BJ (cell line): ENCODE data around the gene CSF1R. TPM values are rescaled to one million over a fixed set of nuclear protein-coding genes. Genes with fewer than 3 reads are reported as not detected.

Experiments
- CTCF ChIA-PET: fragments of 350-600 bp; formaldehyde crosslinking; extraction: SDS; loops from one replicate; lab custom pipeline; 2021; ENCODE audit warnings: antibody characterized with exemption, inconsistent platforms; lab: Yijun Ruan, JAX
- POLR2A ChIA-PET: fragments of 300-600 bp; sonication (Branson Sonifier 250); formaldehyde crosslinking; extraction: SDS; loops from one replicate; lab custom pipeline; 2021; ENCODE audit warnings: antibody characterized with exemption; lab: Charles Lee
- DNase-seq: peaks from one replicate; pipeline ENCODE4 v3.0.0-alpha.2; 2011; ENCODE audit warnings: low read depth
- H3K27me3 ChIP-seq: 2 replicates; pipeline ENCODE4 v1.6.0; 2011; ENCODE audit warnings: low read length; ENCODE audit not compliant: control insufficient read depth, insufficient read depth
- H3K36me3 ChIP-seq: 2 replicates; pipeline ENCODE4 v1.5.1; 2011; ENCODE audit warnings: low read length; ENCODE audit not compliant: control insufficient read depth, insufficient read depth
- H3K4me3 ChIP-seq: 2 replicates; pipeline ENCODE4 v1.5.1; 2011; ENCODE audit warnings: low read depth, mild to moderate bottlenecking, control low read depth, low read length
- CTCF ChIP-seq: IDR thresholded peaks from 2 replicates; pipeline ENCODE4 v1.5.1; 2011; ENCODE audit warnings: low read depth, mild to moderate bottlenecking, control low read depth, inconsistent platforms, low read length, moderate library complexity; ENCODE audit not compliant: insufficient read depth
- polyA plus RNA-seq: library from polyadenylated mRNA; depleted of rRNA; stranded (reverse); fragments of >200 nt; gene quantifications from 2 replicates; pipeline ENCODE4 v1.2.3, GENCODE V29; 2011

The CSF1R gene
- polyA plus RNA-seq, 1 experiment = 0.29 TPM

DNA sequence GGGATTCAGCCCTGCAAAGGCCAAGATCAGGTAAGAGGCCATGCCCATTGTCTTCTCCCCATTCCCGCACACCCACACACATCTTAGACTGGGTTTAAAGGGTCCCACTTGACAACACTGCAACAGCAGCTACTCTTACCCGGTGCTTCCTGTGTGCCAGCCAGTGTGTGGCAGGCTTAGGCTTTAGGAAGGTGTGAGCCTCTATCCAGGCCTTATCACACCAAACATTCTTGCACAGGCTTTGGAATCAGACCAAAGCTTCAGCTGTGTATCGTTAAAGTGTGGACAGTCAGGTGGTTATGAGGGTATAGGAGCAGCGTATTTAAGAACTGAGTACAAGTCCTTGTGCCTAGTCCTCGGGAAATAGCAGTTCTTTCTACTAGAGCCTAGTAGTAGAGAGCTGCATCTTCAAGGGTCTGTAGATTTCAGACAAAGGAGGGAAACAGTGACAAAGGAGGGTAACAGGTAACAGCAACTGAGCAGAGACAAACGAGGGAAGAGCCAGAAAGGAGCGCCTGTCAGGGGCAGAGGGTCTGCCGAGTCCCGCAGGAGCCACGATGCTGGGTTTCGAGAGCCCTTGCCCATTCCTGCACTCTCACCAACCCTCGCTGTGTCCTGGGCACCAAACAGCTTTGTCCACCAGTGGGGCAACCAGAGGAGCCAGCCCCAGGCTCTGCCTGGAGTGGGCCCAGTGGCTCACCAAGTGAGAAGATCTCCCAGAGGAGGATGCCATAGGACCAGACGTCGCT lies 30.9 kb downstream of the CSF1R start:
- CTCF ChIA-PET = no interaction called here
- DNase-seq = no peak
- no peak for TF ChIP-seq CTCF
- POLR2A ChIA-PET = no interaction called here
- peaks cover 20% of the 10 kb centered on the region for H3K36me3 ChIP-seq
- no peak overlapping the region for H3K4me3 ChIP-seq
- H3K27me3 ChIP-seq = no peaks in the 10 kb centered on the region

- no peak for TF ChIP-seq CTCF
- Histone ChIP-seq H3K27me3 (no peaks in the 10 kb centered on the region), H3K4me3 (no peak overlapping the region), H3K36me3 (peaks cover 20% of the 10 kb centered on the region)
- ChIA-PET POLR2A (no interaction called here), CTCF (interaction anchor here (0.6 kb wide), 1 partner anchor 9 kb away, joined by 4 read pairs; no protein-coding TSS in a partner anchor)
- no peak for DNase-seq
Observed at GRCh38 chr5:150054569-150054968, 31.8 kb downstream of the CSF1R start.

DNA sequence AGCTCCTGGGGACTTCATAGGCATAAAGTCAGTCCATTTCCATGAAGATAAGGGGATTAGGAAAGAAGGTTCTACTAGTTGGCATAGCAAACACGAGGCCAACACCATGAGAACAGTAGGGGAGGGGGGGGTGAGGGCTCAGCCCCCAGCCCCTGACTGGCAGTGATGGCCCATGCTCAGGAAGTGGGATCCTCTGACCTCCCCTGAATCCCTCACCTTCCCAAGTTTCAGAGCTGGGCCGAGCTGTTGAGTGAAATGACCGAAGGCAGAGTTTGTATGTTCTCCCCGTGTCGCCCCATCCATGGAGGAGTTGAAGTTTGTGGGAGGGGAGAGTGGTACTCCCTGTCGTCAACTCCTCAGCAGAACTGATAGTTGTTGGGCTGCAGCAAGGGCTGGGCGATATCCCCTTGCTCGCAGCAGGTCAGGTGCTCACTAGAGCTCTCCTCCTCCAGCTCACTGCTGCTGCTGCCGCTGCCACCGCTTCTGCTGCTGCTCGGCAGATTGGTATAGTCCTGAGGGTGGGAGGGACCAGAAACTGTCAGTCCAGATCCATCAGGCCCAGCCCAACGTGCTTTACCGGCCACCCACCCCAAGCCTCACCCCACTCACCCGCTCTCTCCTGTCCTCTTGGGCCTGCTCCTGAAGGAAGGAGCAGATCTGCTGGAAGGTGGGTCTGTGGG lies 32.5 kb downstream of the CSF1R start:
- ChIA-PET CTCF (interaction anchor here (1.1 kb wide), 1 partner anchor 14 kb away, joined by 3 read pairs; no protein-coding TSS in a partner anchor), POLR2A (no interaction called here)
- no peak overlapping the region for H3K4me3 ChIP-seq
- no peaks in the 10 kb centered on the region for H3K27me3 ChIP-seq
- H3K36me3 ChIP-seq = peaks cover 20% of the 10 kb centered on the region
- TF ChIP-seq CTCF = no peak
- no peak for DNase-seq

- Histone ChIP-seq H3K4me3 (no peak overlapping the region), H3K36me3 (peaks cover 24% of the 10 kb centered on the region), H3K27me3 (no peaks in the 10 kb centered on the region)
- CTCF ChIA-PET = interaction anchor here (1.1 kb wide), 1 partner anchor 15 kb away, joined by 3 read pairs; no protein-coding TSS in a partner anchor
- TF ChIP-seq CTCF = no peak
- POLR2A ChIA-PET = no interaction called here
- DNase-seq = no peak
Observed at GRCh38 chr5:150052956-150053712, 33.2 kb downstream of the CSF1R start.
